Measurements from ENCODE around the gene PARD3B. TPM values are rescaled to one million over a fixed set of nuclear protein-coding genes. Genes with fewer than 3 reads are reported as not detected.

Gene PARD3B
- total RNA-seq, 1 donor from 2014 or later: 23.8 TPM

DNA sequence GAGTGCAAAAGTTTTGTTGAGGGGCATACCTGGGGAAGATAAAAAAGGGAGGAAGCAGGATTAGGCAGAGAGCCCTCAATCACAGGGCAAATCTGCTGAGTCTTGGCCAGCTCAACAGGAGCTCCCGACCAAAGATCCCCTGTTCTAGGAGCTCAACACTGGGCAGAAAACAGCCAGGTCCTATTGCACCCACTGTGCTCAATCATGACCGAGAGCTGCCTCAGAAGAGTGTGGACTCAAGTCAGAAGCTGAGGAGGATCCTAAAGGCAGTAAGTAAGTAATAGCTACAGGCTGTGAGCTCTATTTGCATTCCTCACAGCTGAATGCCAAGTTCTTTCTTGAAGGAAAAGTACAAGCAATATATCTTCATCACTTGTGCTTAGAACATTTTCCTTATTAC lies 802.6 kb downstream of the PARD3B start:
- ATAC-seq: no peak
- TF ChIP-seq, protein P1, sequence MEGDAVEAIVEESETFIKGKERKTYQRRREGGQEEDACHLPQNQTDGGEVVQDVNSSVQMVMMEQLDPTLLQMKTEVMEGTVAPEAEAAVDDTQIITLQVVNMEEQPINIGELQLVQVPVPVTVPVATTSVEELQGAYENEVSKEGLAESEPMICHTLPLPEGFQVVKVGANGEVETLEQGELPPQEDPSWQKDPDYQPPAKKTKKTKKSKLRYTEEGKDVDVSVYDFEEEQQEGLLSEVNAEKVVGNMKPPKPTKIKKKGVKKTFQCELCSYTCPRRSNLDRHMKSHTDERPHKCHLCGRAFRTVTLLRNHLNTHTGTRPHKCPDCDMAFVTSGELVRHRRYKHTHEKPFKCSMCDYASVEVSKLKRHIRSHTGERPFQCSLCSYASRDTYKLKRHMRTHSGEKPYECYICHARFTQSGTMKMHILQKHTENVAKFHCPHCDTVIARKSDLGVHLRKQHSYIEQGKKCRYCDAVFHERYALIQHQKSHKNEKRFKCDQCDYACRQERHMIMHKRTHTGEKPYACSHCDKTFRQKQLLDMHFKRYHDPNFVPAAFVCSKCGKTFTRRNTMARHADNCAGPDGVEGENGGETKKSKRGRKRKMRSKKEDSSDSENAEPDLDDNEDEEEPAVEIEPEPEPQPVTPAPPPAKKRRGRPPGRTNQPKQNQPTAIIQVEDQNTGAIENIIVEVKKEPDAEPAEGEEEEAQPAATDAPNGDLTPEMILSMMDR (IDR thresholded peaks at IDR 0.05): no peak
- Histone ChIP-seq H3K27ac (no peak overlapping the region), H3K9me3 (no peaks in the 10 kb centered on the region), H3K4me1 (no peaks in the 10 kb centered on the region), H3K36me3 (no peaks in the 10 kb centered on the region), H3K27me3 (ENCODE audit: low read depth) (no peaks in the 10 kb centered on the region), H3K4me3 (no peak overlapping the region)
- intact Hi-C loops (cut with DNase I): no loop called here
- DNase-seq: no peak

DNA sequence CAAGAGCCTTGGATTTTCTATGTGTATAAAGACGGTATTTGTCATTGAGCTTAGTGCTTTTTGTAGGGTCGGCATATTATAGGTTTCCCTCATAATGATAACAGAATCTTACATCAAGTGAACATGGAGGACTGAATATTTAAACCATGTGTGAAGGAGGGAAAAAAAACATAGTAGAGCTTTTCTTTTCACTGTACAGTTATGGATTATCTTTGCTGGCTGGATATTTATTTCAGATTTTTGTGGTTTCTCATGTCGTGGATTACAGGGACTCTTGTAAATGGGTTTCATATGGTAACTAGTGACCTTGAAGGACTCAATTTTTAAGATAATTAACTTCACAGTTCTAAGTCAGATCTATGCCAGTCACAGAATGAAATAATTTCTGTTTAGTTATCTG lies 806.8 kb downstream of the PARD3B start:
- no peaks in the 10 kb centered on the region for H3K27me3 ChIP-seq (ENCODE audit: low read depth)
- no peaks in the 10 kb centered on the region for H3K4me1 ChIP-seq
- H3K27ac ChIP-seq: no peak overlapping the region
- DNase-seq: no peak
- no peak overlapping the region for H3K4me3 ChIP-seq
- no peaks in the 10 kb centered on the region for H3K36me3 ChIP-seq
- ATAC-seq: no peak
- TF ChIP-seq, protein P1 (IDR thresholded peaks at IDR 0.05): no peak
- intact Hi-C loops (cut with DNase I): no loop called here
- H3K9me3 ChIP-seq: no peaks in the 10 kb centered on the region

DNA sequence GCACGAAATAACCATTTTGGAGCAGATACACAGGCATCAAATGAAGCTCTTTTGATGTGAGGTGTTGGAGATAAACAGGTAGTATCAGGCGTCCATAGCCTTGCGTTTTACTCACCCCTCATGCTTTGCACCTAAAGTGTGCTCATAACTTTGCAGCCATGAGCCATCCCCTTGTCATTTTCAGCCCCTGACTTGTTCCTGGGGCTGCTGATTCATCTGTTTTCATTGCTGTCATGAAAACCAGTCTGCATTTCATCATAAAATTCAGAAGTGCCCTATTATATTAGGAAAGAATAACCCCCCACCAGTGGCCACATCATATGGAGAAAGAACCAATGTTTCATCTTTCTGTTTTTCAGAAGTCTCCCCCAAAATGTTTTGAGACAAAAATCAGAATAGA lies 807.3 kb downstream of the PARD3B start:
- no peaks in the 10 kb centered on the region for H3K4me1 ChIP-seq
- TF ChIP-seq, protein P1 (IDR thresholded peaks at IDR 0.05): no peak
- intact Hi-C loops (cut with DNase I): no loop called here
- ATAC-seq (no peak), DNase-seq (no peak)
- no peaks in the 10 kb centered on the region for H3K36me3 ChIP-seq
- H3K27me3 ChIP-seq (ENCODE audit: low read depth): no peaks in the 10 kb centered on the region
- H3K9me3 ChIP-seq: no peaks in the 10 kb centered on the region
- H3K27ac ChIP-seq: no peak overlapping the region
- no peak overlapping the region for H3K4me3 ChIP-seq

DNA sequence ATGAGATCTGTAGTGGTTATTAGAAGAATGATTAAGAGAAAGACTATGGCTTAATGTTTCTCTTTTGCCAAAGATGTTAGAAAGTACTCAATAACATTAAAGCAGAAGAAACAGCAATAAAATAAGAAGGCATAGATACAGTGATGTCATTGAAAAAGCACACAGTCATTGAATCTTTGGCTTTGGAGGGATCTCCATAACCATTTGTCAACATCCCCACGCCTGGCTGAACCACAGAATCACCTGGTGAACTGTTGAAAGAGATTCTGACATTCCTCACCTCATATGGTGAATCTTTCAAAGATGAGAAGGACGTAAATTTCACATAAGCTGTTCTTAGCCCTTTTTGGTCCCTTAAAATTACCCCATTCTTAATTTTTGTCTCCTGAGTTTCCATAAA lies 812.5 kb downstream of the PARD3B start:
- Histone ChIP-seq H3K4me3 (no peak overlapping the region), H3K4me1 (no peaks in the 10 kb centered on the region), H3K27ac (no peak overlapping the region), H3K9me3 (no peaks in the 10 kb centered on the region), H3K36me3 (no peaks in the 10 kb centered on the region), H3K27me3 (ENCODE audit: low read depth) (no peaks in the 10 kb centered on the region)
- DNase-seq (no peak), ATAC-seq (no peak)
- intact Hi-C loops (cut with DNase I): no loop called here
- TF ChIP-seq, protein P1 (IDR thresholded peaks at IDR 0.05): no peak

DNA sequence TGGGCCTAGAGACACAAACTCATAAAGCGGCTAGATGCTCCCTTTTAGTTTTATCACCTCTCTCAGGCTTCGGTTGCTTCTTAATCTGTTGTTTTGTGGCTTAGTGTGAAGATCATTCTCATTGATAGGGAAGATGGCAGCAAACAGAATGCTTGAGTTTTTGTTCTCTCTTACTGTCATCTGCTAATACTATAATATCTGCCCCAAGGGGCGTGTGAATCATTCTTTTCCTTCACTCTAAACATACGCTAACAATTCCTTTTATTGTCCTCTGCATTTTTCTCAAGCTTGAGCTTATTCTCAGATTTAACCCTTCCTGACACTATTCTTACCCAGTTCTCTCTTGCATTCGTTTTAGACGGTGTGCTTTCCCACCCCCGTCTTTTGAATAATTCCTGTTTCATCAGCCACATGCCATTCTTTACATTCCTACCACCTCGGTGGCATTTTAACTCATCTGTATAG lies 813.1 kb downstream of the PARD3B start:
- no peaks in the 10 kb centered on the region for H3K9me3 ChIP-seq
- ATAC-seq: no peak
- TF ChIP-seq, protein P1 (IDR thresholded peaks at IDR 0.05): no peak
- no peaks in the 10 kb centered on the region for H3K36me3 ChIP-seq
- no peak overlapping the region for H3K4me3 ChIP-seq
- H3K27ac ChIP-seq: no peak overlapping the region
- DNase-seq: no peak
- H3K4me1 ChIP-seq: no peaks in the 10 kb centered on the region
- H3K27me3 ChIP-seq (ENCODE audit: low read depth): no peaks in the 10 kb centered on the region
- intact Hi-C loops (cut with DNase I): no loop called here

DNA sequence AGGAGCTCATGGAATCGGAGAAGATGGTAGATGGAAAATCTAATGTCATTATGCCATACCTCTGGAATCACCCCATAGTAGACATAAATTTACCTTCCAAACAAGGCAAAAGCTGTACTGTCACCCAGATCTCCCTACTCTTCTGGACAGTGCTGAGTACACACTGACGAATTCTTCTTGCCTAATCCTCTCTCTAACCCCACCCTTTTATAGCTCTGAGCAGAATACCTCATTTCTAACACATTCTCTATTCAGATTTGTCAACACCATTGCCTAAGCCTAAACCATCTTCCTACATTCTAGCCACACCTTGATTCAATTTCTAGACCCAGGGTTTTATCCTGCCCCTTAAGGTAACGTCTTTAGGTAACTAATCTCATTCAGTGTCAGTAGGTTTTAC lies 816.0 kb downstream of the PARD3B start:
- TF ChIP-seq, protein P1 (IDR thresholded peaks at IDR 0.05): no peak
- intact Hi-C loops (cut with DNase I): no loop called here
- H3K4me1 ChIP-seq: no peaks in the 10 kb centered on the region
- H3K27me3 ChIP-seq (ENCODE audit: low read depth): no peaks in the 10 kb centered on the region
- H3K4me3 ChIP-seq: no peak overlapping the region
- H3K9me3 ChIP-seq: no peaks in the 10 kb centered on the region
- ATAC-seq (no peak), DNase-seq (no peak)
- H3K36me3 ChIP-seq: no peaks in the 10 kb centered on the region
- no peak overlapping the region for H3K27ac ChIP-seq

All from lower lobe of right lung (tissue), 2 donors.